HG02973 (cell line): ENCODE data around the gene RPL27A.

Source experiments
- ATAC-seq: cut with Tn5 transposase; IDR thresholded peaks from one replicate; pipeline ENCODE4 v1.9.1; 2021; ENCODE audit warnings: moderate library complexity; ENCODE audit not compliant: unreplicated experiment

Gene RPL27A

GRCh38 chr11:8672346-8672745 lies 10.2 kb upstream of the RPL27A start:
- ATAC-seq = no peak

GRCh38 chr11:8674859-8675258 lies 7.7 kb upstream of the RPL27A start:
- no peak for ATAC-seq

GRCh38 chr11:8676458-8676857 lies 6.1 kb upstream of the RPL27A start:
- ATAC-seq = no peak

- ATAC-seq = no peak
Observed at GRCh38 chr11:8679006-8679405, 3.6 kb upstream of the RPL27A start.

GRCh38 chr11:8681837-8682302 lies 722 bp upstream of the RPL27A start:
- ATAC-seq = no peak

GRCh38 chr11:8683115-8683807 lies 669 bp downstream of the RPL27A start:
- peak; percentile 8 for ATAC-seq

GRCh38 chr11:8684600-8685290 lies 2.2 kb downstream of the RPL27A start:
- no peak for ATAC-seq

GRCh38 chr11:8685306-8685705 lies 2.7 kb downstream of the RPL27A start:
- ATAC-seq = no peak

- no peak for ATAC-seq
Observed at GRCh38 chr11:8685820-8686219, 3.2 kb downstream of the RPL27A start.

- no peak for ATAC-seq
Observed at GRCh38 chr11:8686325-8686724, 3.7 kb downstream of the RPL27A start.

- ATAC-seq = peak; percentile 89
Observed at GRCh38 chr11:8688414-8689362, 6.1 kb downstream of the RPL27A start.

GRCh38 chr11:8689726-8690255 lies 7.2 kb downstream of the RPL27A start:
- no peak for ATAC-seq

GRCh38 chr11:8690374-8691342 lies 8.1 kb downstream of the RPL27A start:
- ATAC-seq = no peak

GRCh38 chr11:8691601-8692000 lies 9.0 kb downstream of the RPL27A start:
- no peak for ATAC-seq

- no peak for ATAC-seq
Observed at GRCh38 chr11:8692417-8692816, 9.8 kb downstream of the RPL27A start.

- ATAC-seq = no peak
Observed at GRCh38 chr11:8693010-8693551, 10.5 kb downstream of the RPL27A start.

GRCh38 chr11:8693555-8693954 lies 11.0 kb downstream of the RPL27A start:
- no peak for ATAC-seq

GRCh38 chr11:8694137-8694536 lies 11.5 kb downstream of the RPL27A start:
- no peak for ATAC-seq

- no peak for ATAC-seq
Observed at GRCh38 chr11:8697054-8697453, 14.5 kb downstream of the RPL27A start.

- no peak for ATAC-seq
Observed at GRCh38 chr11:8698379-8698851, 15.8 kb downstream of the RPL27A start.
